K562 (cell line): Measurements from ENCODE around the gene DUS4L. TPM values are rescaled to one million over a fixed set of nuclear protein-coding genes. Genes with fewer than 3 reads are reported as not detected.

Experiments
- ATAC-seq: fragments of 200-7000 bp; cut with Tn5 transposase; 3 replicates; pipeline ENCODE4 v1.9.1; 2020; ENCODE audit warnings: moderate library complexity
- BruUV-seq: library from RNA; stranded (reverse); fragments of 400-500 nt; replicated peaks from 2 replicates; lab custom pipeline; 2021; lab: Mats Ljungman, UMichigan
- CTCF ChIA-PET: fragments of 300-600 bp; formaldehyde crosslinking; extraction: SDS; loops from one replicate; lab custom pipeline; 2021; ENCODE audit warnings: low intra/inter-chr PET ratio; lab: Yijun Ruan, JAX
- POLR2A ChIA-PET: fragments of 300-600, 350-650 bp; sonication (Branson Sonifier 250); formaldehyde crosslinking; extraction: SDS; loops from one replicate; lab custom pipeline; 2021; ENCODE audit warnings: antibody characterized with exemption, inconsistent platforms; lab: Yijun Ruan, JAX
- DNase-seq, 4 experiments: peaks; one replicate each; pipeline versions ENCODE4 v3.0.0 to v3.0.0-alpha.2; 2011 to 2018; ENCODE audit warnings: low spot score in 3 of 4, mixed read lengths in 3 of 4; ENCODE audit errors: extremely low read depth in 1 of 4
- FAIRE-seq: peaks from 2 replicates; lab custom pipeline; 2011; peaks lifted over from hg19 to GRCh38; lab: Jason Lieb, UNC
- H2AFZ ChIP-seq: 2 replicates; pipeline ENCODE4 v1.6.0; 2011; ENCODE audit warnings: low read depth, low read length, control low read depth, inconsistent platforms
- H3K27ac ChIP-seq: fragments of 200-600 bp; 3 replicates; pipeline ENCODE4 v1.8.0; 2011; ENCODE audit warnings: low read depth, mild to moderate bottlenecking, control low read depth, inconsistent platforms, low read length, moderate library complexity, mixed read lengths; ENCODE audit errors: extremely low read depth
- H3K27me3 ChIP-seq, 2 experiments: fragments of 300-600 bp in 1 of 2; 2 replicates in 1 of 2; 3 replicates in 1 of 2; pipeline versions ENCODE4 v1.6.0 to v1.8.0; 2011; ENCODE audit warnings: inconsistent platforms in 2 of 2, low read length in 2 of 2, mild to moderate bottlenecking in 1 of 2, mixed read lengths in 1 of 2, moderate library complexity in 1 of 2; ENCODE audit not compliant: control insufficient read depth in 2 of 2, insufficient read depth in 2 of 2
- H3K36me3 ChIP-seq: fragments of 300-600 bp; 3 replicates; pipeline ENCODE4 v1.8.0; 2011; ENCODE audit warnings: mild to moderate bottlenecking, low read length, inconsistent platforms; ENCODE audit not compliant: control insufficient read depth, insufficient read depth
- H3K4me1 ChIP-seq, 2 experiments: fragments of 200-600 bp in 1 of 2; replicated peaks in 1 of 2; 2 replicates in 1 of 2; 3 replicates in 1 of 2; pipeline versions ENCODE4 v1.5.1 to v1.8.0; 2011; ENCODE audit warnings: inconsistent platforms in 2 of 2, low read length in 2 of 2, mild to moderate bottlenecking in 1 of 2, mixed read lengths in 1 of 2, moderate library complexity in 1 of 2; ENCODE audit not compliant: control insufficient read depth in 2 of 2, insufficient read depth in 2 of 2
- H3K4me2 ChIP-seq: 2 replicates; pipeline ENCODE4 v1.6.1; 2011; ENCODE audit warnings: low read length, control low read depth, inconsistent platforms, mixed read lengths; ENCODE audit not compliant: insufficient read depth
- H3K4me3 ChIP-seq: fragments of 200-600 bp; sonication (generic), shearing (Covaris generic); 2 replicates; pipeline ENCODE4 v1.5.1; 2016; ENCODE audit warnings: control low read depth, inconsistent platforms
- H3K79me2 ChIP-seq: fragments of 200-600 bp; 3 replicates; pipeline ENCODE4 v1.8.0; 2011; ENCODE audit warnings: low read length, inconsistent platforms; ENCODE audit not compliant: control insufficient read depth, insufficient read depth
- H3K9ac ChIP-seq, 2 experiments: 2 replicates each; pipeline versions ENCODE4 v1.6.0 to v1.6.1; 2011; ENCODE audit warnings: low read depth in 2 of 2, low read length in 2 of 2, control low read depth in 1 of 2, inconsistent platforms in 1 of 2, mild to moderate bottlenecking in 1 of 2, mixed read lengths in 1 of 2; ENCODE audit not compliant: insufficient read depth in 1 of 2
- H3K9me1 ChIP-seq: one replicate; pipeline ENCODE4 v1.6.0; 2011; ENCODE audit warnings: inconsistent platforms, mild to moderate bottlenecking, low read length, moderate library complexity; ENCODE audit not compliant: control insufficient read depth, insufficient read depth
- H3K9me3 ChIP-seq: replicated peaks from 2 replicates; pipeline ENCODE4 v1.5.1; 2011; ENCODE audit warnings: low read depth, low read length, inconsistent platforms; ENCODE audit not compliant: control insufficient read depth, insufficient read depth
- H4K20me1 ChIP-seq: replicated peaks from 2 replicates; pipeline ENCODE4 v1.6.1; 2011; ENCODE audit warnings: low read length, inconsistent platforms, mixed read lengths; ENCODE audit not compliant: control insufficient read depth, insufficient read depth
- ATF1 ChIP-seq, 2 experiments: fragments of 450-650 bp in 1 of 2; IDR thresholded peaks; 2 replicates each; pipeline ENCODE4 v1.6.1; 2016; ENCODE audit warnings: missing compliant biosample characterization in 1 of 2, missing genetic modification characterization in 1 of 2
- CREM ChIP-seq: IDR thresholded peaks from 2 replicates; pipeline ENCODE4 v1.6.1; 2014; ENCODE audit warnings: antibody characterized with exemption, low read depth
- HSF4 ChIP-seq: fragments of 250-450 bp; sonication (Bioruptor Pico); IDR thresholded peaks from 2 replicates; pipeline ENCODE4 v2.1.2; 2022; ENCODE audit warnings: mild to moderate bottlenecking, moderate library complexity, borderline replicate concordance
- PHF20 ChIP-seq: fragments of 450-650 bp; IDR thresholded peaks from 2 replicates; pipeline ENCODE4 v1.6.1; 2018; ENCODE audit not compliant: partially characterized antibody
- POLR2B ChIP-seq: fragments of 450-650 bp; IDR thresholded peaks from 2 replicates; pipeline ENCODE4 v1.6.1; 2018; ENCODE audit warnings: low read depth; ENCODE audit not compliant: partially characterized antibody
- SRSF3 ChIP-seq: fragments of 200-400 bp; formaldehyde crosslinking; IDR thresholded peaks from 2 replicates; pipeline ENCODE4 v1.6.1; 2016; ENCODE audit warnings: mild to moderate bottlenecking, low read length, moderate library complexity; ENCODE audit not compliant: insufficient read depth
- YY1 ChIP-seq, 3 experiments: IDR thresholded peaks; 2 replicates each; pipeline ENCODE4 v1.6.1; 2011; ENCODE audit warnings: low read length in 2 of 3, mild to moderate bottlenecking in 2 of 3, moderate library complexity in 2 of 3, borderline replicate concordance in 1 of 3, control low read depth in 1 of 3, low read depth in 1 of 3; ENCODE audit not compliant: insufficient read depth in 3 of 3, insufficient replicate concordance in 2 of 3, control insufficient read depth in 1 of 3, insufficient read length in 1 of 3; ENCODE audit errors: extremely low read depth in 1 of 3
- ZBTB1 ChIP-seq: sonication (generic); formaldehyde crosslinking; IDR thresholded peaks from 2 replicates; pipeline ENCODE4 v1.8.1; 2023; ENCODE audit warnings: missing genetic modification reagents, low read depth, mild to moderate bottlenecking, borderline replicate concordance
- ZFP1 ChIP-seq: fragments of 450-650 bp; formaldehyde crosslinking; IDR thresholded peaks from 2 replicates; pipeline ENCODE4 v1.4.0; 2020; ENCODE audit warnings: mild to moderate bottlenecking, mixed read lengths
- ZNF445 ChIP-seq: fragments of 250-450 bp; sonication (Bioruptor Pico); IDR thresholded peaks from 2 replicates; pipeline ENCODE4 v1.4.0; 2020; ENCODE audit warnings: low read depth, mild to moderate bottlenecking, moderate library complexity
- in situ Hi-C: fragments of 300-500 bp; cut with MboI; formaldehyde crosslinking; loops from 4 replicates; pipeline ENCODE4 v1.15.0; 2018; ENCODE audit warnings: inconsistent platforms, mixed read lengths
- intact Hi-C: fragments of 100-400 bp; cut with micrococcal nuclease; formaldehyde crosslinking; loops from 2 replicates; pipeline ENCODE4 v1.14.2; 2022
- polyA plus RNA-seq, 8 experiments: library from polyadenylated mRNA; depleted of rRNA in 4 of 8; stranded (reverse) in 5 of 8; unstranded in 3 of 8; fragments of >200 nt; fragmentation: Nextera tagmentation in 2 of 8; fragmentation: Illumina TruSeq in 1 of 8; extraction: Ambion mirVana in 2 of 8; extraction: Trizol in 1 of 8; gene quantifications; 2 replicates each; pipeline versions ENCODE4 v1.2.1 to v1.2.3, GENCODE V29; 2011 to 2014; ENCODE audit warnings: inconsistent platforms in 1 of 8, missing spikeins in 1 of 8
- total RNA-seq, 7 experiments: library from RNA; depleted of rRNA in 6 of 7; stranded (reverse); fragments of >200 nt in 6 of 7; fragmentation: Illumina TruSeq in 2 of 7; extraction: Trizol in 2 of 7; gene quantifications; 2 replicates each; pipeline versions ENCODE4 v1.2.1 to v1.2.3, GENCODE V29; 2011 to 2021; ENCODE audit warnings: low replicate concordance in 1 of 7
- TF ChIP-seq, protein P1 (sequence below): fragments of 450-650 bp; IDR thresholded peaks from 2 replicates; pipeline ENCODE4 v1.6.1; 2016; ENCODE audit warnings: antibody characterized with exemption
- TF ChIP-seq, protein P2 (sequence below): fragments of 250-450 bp; sonication (Bioruptor Pico); IDR thresholded peaks from 2 replicates; pipeline ENCODE4 v1.8.0; 2022; ENCODE audit warnings: moderate library complexity, mild to moderate bottlenecking, inconsistent platforms
- TF ChIP-seq, protein P3 (sequence below): fragments of 450-650 bp; IDR thresholded peaks from one replicate; pipeline ENCODE4 v1.6.1; 2018; ENCODE audit warnings: mild to moderate bottlenecking, moderate library complexity; ENCODE audit not compliant: partially characterized antibody

Gene DUS4L
- total and polyA plus RNA-seq, 9 of the 15 experiments (the other 6 are each of a cell fraction or from before 2014, with no cell fraction given) = 12.2 to 33.6 (median 28.6) TPM

DNA sequence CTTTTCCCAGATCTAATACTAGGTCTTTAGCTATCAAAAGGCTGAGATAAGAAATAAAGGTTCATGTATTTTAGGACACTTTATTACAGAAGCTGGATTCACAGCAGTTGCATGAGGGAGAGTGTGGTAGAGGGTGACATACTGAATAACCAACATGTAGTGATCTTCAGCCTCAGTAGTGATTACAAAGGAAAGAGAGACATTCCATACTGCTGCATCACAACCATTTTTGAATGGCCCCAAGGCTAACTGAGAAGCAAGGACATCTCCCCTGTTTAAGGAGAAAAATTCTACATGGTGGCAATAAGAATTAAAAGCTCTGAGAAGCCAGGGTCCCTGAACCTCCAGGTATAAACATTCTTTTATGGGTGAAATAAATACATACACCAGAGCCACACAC is 35.3 kb upstream of the DUS4L start:
- H3K9ac ChIP-seq = no peak overlapping the region
- no TSS peak for BruUV-seq
- TF ChIP-seq ATF1 (CRISPR knock-in tag; IDR thresholded peaks at IDR 0.05) = no peak
- TF ChIP-seq ATF1 (tag; IDR thresholded peaks at IDR 0.05) = no peak
- TF ChIP-seq POLR2B = no peak
- TF ChIP-seq, protein P1, sequence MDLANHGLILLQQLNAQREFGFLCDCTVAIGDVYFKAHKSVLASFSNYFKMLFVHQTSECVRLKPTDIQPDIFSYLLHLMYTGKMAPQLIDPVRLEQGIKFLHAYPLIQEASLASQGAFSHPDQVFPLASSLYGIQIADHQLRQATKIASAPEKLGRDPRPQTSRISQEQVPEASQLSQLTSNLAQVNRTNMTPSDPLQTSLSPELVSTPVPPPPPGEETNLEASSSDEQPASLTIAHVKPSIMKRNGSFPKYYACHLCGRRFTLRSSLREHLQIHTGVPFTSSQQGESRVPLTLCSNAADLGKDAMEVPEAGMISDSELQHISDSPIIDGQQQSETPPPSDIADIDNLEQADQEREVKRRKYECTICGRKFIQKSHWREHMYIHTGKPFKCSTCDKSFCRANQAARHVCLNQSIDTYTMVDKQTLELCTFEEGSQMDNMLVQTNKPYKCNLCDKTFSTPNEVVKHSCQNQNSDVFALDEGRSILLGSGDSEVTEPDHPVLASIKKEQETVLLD = no peak
- TF ChIP-seq ZFP1 (CRISPR knock-in tag) = no peak
- TF ChIP-seq YY1 (IDR thresholded peaks at IDR 0.05; ENCODE audit: borderline replicate concordance in 1 of 3, control insufficient read depth in 1 of 3, extremely low read depth in 1 of 3, insufficient read depth in 3 of 3, insufficient read length in 1 of 3, insufficient replicate concordance in 2 of 3, low read depth in 1 of 3, low read length in 2 of 3) = no peak
- TF ChIP-seq SRSF3 = no peak
- no peak for TF ChIP-seq PHF20
- TF ChIP-seq, protein P2, sequence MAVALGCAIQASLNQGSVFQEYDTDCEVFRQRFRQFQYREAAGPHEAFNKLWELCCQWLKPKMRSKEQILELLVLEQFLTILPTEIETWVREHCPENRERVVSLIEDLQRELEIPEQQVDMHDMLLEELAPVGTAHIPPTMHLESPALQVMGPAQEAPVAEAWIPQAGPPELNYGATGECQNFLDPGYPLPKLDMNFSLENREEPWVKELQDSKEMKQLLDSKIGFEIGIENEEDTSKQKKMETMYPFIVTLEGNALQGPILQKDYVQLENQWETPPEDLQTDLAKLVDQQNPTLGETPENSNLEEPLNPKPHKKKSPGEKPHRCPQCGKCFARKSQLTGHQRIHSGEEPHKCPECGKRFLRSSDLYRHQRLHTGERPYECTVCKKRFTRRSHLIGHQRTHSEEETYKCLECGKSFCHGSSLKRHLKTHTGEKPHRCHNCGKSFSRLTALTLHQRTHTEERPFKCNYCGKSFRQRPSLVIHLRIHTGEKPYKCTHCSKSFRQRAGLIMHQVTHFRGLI = no peak
- no peak for TF ChIP-seq ZBTB1 (CRISPR knock-in tag)
- TF ChIP-seq HSF4 (CRISPR knock-in tag) = no peak
- TF ChIP-seq CREM = no peak
- no peak for TF ChIP-seq ZNF445 (CRISPR knock-in tag)
- TF ChIP-seq, protein P3, sequence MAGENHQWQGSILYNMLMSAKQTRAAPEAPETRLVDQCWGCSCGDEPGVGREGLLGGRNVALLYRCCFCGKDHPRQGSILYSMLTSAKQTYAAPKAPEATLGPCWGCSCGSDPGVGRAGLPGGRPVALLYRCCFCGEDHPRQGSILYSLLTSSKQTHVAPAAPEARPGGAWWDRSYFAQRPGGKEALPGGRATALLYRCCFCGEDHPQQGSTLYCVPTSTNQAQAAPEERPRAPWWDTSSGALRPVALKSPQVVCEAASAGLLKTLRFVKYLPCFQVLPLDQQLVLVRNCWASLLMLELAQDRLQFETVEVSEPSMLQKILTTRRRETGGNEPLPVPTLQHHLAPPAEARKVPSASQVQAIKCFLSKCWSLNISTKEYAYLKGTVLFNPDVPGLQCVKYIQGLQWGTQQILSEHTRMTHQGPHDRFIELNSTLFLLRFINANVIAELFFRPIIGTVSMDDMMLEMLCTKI = no peak
- intact Hi-C loops = no loop called here
- peaks cover 29% of the 10 kb centered on the region; the same call in 2 of the 3 replicates for H3K36me3 ChIP-seq
- H3K4me3 ChIP-seq = no peak overlapping the region
- no peaks in the 10 kb centered on the region for H3K9me3 ChIP-seq
- ChIA-PET POLR2A (interaction anchor here (0.6 kb wide), 2 partner anchors 14 to 675 kb away, joined by 3 read pairs; no protein-coding TSS in a partner anchor), CTCF (no interaction called here)
- in situ Hi-C loops = no loop called here
- ATAC-seq (no peak), DNase-seq (no peak), FAIRE-seq (no peak)
- no peaks in the 10 kb centered on the region for H3K9me1 ChIP-seq
- no peaks in the 10 kb centered on the region for H3K4me1 ChIP-seq
- no peak overlapping the region for H3K27ac ChIP-seq
- H3K4me2 ChIP-seq = no peak overlapping the region
- H3K27me3 ChIP-seq = no peaks in the 10 kb centered on the region
- peaks cover 16% of the 10 kb centered on the region; the same call in 1 of the 3 replicates for H3K79me2 ChIP-seq
- H4K20me1 ChIP-seq = no peaks in the 10 kb centered on the region
- H2AFZ ChIP-seq = no peak overlapping the region
